AG04450 (cell line): ENCODE measurements around the gene P2RX6. TPM values are rescaled to one million over a fixed set of nuclear protein-coding genes. Genes with fewer than 3 reads are reported as not detected.
A peak's percentile ranks its signal among the peaks of the same experiment; 100 is the strongest.
"Not testable (repeated sequence)": the region's sequence is repeated elsewhere in the genome, so short reads cannot be mapped to it uniquely, and the experiment has no call there.

ENCODE experiments used
- CTCF ChIA-PET: fragments of 300-600, 350-600 bp; formaldehyde crosslinking; extraction: SDS; loops from one replicate; lab custom pipeline; 2022; ENCODE audit warnings: antibody characterized with exemption, inconsistent platforms; lab: Charles Lee
- POLR2A ChIA-PET: fragments of 350-600 bp; formaldehyde crosslinking; extraction: SDS; loops from one replicate; lab custom pipeline; 2021; ENCODE audit warnings: antibody characterized with exemption, inconsistent platforms; lab: Yijun Ruan, JAX
- DNase-seq: peaks from one replicate; pipeline ENCODE4 v3.0.0-alpha.2; 2011; ENCODE audit warnings: low read depth, low spot score
- H3K27ac ChIP-seq: one replicate; pipeline ENCODE4 v1.5.1; 2012; ENCODE audit warnings: low read depth, low read length, control low read depth
- H3K27me3 ChIP-seq: one replicate; pipeline ENCODE4 v1.6.0; 2012; ENCODE audit warnings: low read length; ENCODE audit not compliant: control insufficient read depth, insufficient read depth
- H3K4me3 ChIP-seq: 2 replicates; pipeline ENCODE4 v1.5.1; 2011; ENCODE audit warnings: mild to moderate bottlenecking, low read depth, low read length, control low read depth
- H3K9me3 ChIP-seq: 2 replicates; pipeline ENCODE4 v1.5.1; 2012; ENCODE audit warnings: low read length; ENCODE audit not compliant: control insufficient read depth, insufficient read depth
- polyA plus RNA-seq: library from polyadenylated mRNA; depleted of rRNA; stranded (reverse); fragments of >200 nt; gene quantifications from 2 replicates; pipeline ENCODE4 v1.2.3, GENCODE V29; 2011
- TF ChIP-seq, protein P1 (sequence below): IDR thresholded peaks from 2 replicates; pipeline ENCODE4 v1.5.1; 2011; ENCODE audit warnings: low read depth, low read length, control low read depth, inconsistent platforms

The P2RX6 gene
- polyA plus RNA-seq, 1 experiment: 1.7 TPM

DNA sequence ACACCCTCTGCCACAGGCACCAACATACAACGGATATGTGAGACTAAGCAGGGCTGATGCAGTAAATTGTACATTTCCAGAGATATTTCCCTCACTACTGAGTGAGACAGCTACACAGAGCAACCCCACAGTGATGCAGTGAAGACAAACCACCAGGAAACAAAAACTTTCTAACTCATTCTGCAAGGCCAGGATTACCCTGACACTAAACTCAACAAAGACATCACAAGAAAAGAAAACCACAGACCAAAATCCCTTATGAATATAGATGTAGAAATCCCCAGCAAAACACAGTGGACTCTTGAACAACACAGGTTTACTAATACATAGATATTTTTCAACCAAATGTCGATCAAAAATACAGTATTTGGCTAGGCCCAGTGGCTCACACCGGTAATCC is 18.9 kb downstream of the P2RX6 start:
- CTCF ChIA-PET: no interaction called here
- DNase-seq: no peak
- TF ChIP-seq, protein P1, sequence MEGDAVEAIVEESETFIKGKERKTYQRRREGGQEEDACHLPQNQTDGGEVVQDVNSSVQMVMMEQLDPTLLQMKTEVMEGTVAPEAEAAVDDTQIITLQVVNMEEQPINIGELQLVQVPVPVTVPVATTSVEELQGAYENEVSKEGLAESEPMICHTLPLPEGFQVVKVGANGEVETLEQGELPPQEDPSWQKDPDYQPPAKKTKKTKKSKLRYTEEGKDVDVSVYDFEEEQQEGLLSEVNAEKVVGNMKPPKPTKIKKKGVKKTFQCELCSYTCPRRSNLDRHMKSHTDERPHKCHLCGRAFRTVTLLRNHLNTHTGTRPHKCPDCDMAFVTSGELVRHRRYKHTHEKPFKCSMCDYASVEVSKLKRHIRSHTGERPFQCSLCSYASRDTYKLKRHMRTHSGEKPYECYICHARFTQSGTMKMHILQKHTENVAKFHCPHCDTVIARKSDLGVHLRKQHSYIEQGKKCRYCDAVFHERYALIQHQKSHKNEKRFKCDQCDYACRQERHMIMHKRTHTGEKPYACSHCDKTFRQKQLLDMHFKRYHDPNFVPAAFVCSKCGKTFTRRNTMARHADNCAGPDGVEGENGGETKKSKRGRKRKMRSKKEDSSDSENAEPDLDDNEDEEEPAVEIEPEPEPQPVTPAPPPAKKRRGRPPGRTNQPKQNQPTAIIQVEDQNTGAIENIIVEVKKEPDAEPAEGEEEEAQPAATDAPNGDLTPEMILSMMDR: no peak
- no peaks in the 10 kb centered on the region; the same call in 1 of the 2 replicates for H3K9me3 ChIP-seq
- H3K27me3 ChIP-seq: peaks cover 20% of the 10 kb centered on the region
- POLR2A ChIA-PET: no interaction called here
- H3K4me3 ChIP-seq: no peak overlapping the region
- H3K27ac ChIP-seq: no peak overlapping the region

GRCh38 chr22:21034989-21035388 is 20.0 kb downstream of the P2RX6 start:
- no peak for DNase-seq
- Histone ChIP-seq H3K27me3 (peaks cover 12% of the 10 kb centered on the region), H3K9me3 (no peaks in the 10 kb centered on the region; the same call in 1 of the 2 replicates), H3K4me3 (no peak overlapping the region), H3K27ac (no peak overlapping the region)
- TF ChIP-seq, protein P1: no peak
- ChIA-PET CTCF (interaction anchor here (1.4 kb wide), 1 partner anchor 20 kb away, joined by 3 read pairs; the partner anchor contains the start of gene P2RX6), POLR2A (no interaction called here)

- Histone ChIP-seq H3K4me3 (no peak overlapping the region), H3K27ac (peak overlapping the region; percentile 95), H3K9me3 (no peaks in the 10 kb centered on the region), H3K27me3 (no peaks in the 10 kb centered on the region)
- CTCF ChIA-PET: interaction anchor here (0.6 to 1.4 kb wide), 2 partner anchors 153 to 1308 kb away, joined by 5 to 8 read pairs; no protein-coding TSS in a partner anchor
- TF ChIP-seq, protein P1: no peak
- no peak for DNase-seq
- POLR2A ChIA-PET: interaction anchor here (1.0 to 1.3 kb wide), 3 partner anchors 23 to 1559 kb away, joined by 3 to 15 read pairs (median 5); partner anchors contain the start of genes CDC45, LZTR1, P2RX6 and UFD1
Observed at GRCh38 chr22:21038405-21038804, 23.4 kb downstream of the P2RX6 start.

- H3K4me3 ChIP-seq, H3K27me3 ChIP-seq, DNase-seq, H3K9me3 ChIP-seq, H3K27ac ChIP-seq, CTCF ChIA-PET: not testable (repeated sequence)
- POLR2A ChIA-PET: interaction anchor here (1.0 to 1.5 kb wide), 2 partner anchors 24 to 1560 kb away, joined by 3 to 4 read pairs; partner anchors contain the start of genes CDC45, P2RX6 and UFD1
Observed at GRCh38 chr22:21039158-21039557, 24.2 kb downstream of the P2RX6 start.

DNA sequence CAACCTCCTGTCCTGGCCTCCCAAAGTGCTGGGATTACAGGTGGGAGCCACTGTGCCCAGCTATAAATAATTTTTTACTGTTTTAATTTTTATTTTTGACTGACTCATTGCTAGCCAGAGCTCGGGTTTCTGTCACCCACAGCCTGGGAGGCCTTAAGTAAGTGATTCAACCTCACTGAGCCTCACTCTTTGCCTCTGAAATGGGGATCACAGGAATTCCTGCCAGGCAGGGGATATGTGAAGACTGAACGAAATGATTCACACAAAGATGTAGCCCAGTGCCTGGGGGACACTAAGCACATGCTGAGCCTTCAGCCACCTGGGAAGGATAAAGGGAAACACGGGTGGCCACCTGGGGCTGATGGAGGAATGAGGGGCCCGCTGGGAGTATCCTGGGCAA is 27.0 kb downstream of the P2RX6 start:
- TF ChIP-seq, protein P1: no peak
- no peak overlapping the region for H3K27ac ChIP-seq
- ChIA-PET POLR2A (no interaction called here), CTCF (no interaction called here)
- no peaks in the 10 kb centered on the region for H3K27me3 ChIP-seq
- no peak for DNase-seq
- H3K9me3 ChIP-seq: no peaks in the 10 kb centered on the region
- H3K4me3 ChIP-seq: no peak overlapping the region
